HG03378 (cell line): ENCODE data around the gene C1orf35.

Experiments
- ATAC-seq: cut with Tn5 transposase; IDR thresholded peaks from one replicate; pipeline ENCODE4 v1.9.1; 2021; ENCODE audit warnings: mild to moderate bottlenecking, moderate library complexity; ENCODE audit not compliant: unreplicated experiment

C1orf35 gene

DNA sequence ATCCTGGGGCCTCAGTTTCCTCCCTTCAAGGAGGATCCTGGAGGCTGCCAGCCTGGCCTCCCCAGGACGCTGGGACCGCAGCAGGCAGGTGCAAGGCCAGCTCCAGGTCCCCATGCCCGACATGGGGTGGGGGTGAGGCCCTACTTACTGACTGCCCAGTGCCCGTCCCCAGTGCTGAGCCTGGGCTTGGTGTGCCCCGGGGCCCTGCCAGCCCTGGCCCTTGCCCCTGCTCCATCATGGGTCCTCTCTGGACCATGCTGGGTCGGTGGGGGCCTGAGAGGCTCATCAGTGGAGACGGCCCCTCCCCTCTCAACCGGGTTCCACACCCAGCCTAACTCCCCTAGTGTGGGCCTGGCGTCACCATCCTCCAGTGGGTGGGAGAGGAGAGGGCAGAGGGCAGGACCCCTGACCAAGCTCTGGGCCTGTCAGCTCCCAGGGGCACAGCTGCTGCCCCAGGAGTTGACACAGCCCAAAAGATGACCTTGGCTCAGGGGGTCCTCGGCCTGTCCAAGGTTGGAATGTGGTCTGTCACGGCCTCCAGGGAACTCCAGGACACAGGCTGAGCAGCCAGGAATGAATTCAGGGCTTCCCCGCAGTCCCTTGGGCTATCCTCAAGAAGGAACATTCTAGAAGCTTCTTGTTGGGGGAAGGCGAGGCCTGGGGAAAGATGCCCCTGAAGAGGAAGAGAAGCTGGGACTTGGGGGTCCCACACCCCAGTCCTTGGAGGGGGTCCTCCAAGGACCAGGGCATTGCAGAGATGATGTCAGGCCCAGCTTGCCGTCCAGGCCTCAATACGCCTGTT lies 38.2 kb downstream of the C1orf35 start:
- no peak for ATAC-seq

- ATAC-seq: no peak
Observed at GRCh38 chr1:228064296-228064695, 38.8 kb downstream of the C1orf35 start.

DNA sequence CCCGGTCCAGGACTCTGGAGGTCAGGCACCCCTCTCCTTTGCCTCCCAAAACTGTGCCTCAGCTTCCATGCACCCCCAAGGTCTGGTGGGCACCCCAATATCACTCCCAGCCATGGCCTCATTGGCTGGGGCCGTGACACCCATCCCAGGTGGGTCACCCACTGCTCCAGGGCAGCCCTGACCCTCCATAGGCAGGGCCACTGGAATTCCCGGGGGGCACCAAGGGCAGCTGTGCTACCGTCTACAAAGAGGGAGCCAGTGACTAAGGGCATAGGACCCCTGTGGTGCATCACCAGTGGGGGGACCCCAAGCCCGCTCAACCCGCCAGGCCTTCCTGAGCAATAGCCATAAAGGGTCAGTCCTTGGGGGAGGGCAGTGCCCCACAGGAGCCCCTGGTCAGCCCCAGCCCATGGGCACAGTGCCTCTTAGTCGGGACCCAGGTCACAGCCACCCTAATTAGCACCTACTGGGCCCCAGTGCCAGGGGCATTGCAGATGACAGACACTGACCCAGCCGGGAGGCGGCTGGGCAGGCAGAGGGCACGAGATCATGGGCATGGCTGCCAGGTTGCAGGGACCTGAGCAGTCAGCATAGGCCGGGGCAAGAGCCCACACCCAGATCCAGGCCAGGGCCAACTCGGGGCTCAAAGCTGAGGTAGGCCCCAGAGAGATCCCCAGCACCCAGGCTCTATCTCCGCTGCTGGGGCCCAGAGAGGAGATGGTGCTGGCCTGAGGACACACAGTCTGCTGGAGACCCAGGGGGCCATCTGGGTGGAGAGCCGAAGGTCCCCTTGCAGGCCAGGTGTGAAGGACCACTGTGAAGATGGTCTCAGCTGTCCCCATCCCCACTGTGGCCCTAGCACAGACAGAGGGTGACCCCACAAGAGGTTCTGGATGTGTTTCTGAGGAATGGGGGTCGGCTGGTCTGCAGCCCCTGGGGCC lies 39.6 kb downstream of the C1orf35 start:
- ATAC-seq: no peak

DNA sequence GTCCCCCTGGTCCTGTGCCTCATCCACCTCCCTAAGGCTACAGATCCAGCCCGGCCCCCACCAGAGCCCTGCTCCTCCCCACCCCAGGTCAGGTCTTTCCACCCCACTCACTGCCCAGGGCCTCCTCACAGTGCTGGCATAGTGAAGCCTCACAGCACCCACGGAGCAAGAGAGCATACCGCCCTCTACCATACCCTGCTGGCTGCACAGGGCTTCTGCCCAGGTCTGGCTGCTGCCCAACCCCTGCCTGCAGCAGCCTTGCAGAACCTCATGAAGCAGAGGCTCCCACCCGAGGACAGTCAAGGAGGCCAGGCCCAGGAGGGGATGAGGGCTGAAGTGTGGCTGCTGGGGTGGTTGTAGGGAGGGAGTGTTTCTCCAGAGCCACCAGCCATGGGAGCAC lies 40.3 kb downstream of the C1orf35 start:
- no peak for ATAC-seq

DNA sequence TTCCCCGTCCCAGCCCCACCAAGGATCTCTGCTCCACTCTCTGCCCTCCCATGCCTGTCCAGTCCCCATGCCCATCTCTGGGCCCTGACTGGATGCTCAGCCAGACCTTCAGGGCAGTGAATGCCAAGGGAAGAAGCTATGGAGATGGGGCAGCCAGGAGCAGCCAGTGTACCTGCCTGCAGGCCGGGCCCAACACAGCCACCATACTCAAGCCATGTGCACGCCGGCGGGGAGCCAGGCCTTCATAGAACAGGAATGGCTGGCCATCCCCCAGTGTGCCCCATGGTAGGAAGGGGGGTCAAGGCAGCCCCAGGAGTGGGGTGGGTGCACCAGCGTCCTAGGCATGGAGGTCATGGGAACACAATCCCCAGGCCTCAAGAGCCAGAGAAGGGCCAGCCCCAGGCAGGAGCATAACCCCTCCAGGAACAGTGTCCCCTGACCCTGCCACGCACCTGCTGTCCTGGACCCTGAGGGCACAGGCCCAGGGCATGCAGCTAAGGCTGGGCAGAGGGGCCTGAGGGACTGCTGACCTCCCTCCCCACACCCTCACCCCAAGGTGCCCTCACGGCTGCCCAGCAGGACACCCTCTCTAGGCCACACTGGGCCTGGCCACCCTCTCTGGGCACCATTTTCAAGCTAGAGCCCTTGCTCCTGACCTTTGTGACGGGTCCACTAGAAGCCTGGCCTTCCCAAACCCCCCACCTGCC lies 40.9 kb downstream of the C1orf35 start:
- no peak for ATAC-seq

DNA sequence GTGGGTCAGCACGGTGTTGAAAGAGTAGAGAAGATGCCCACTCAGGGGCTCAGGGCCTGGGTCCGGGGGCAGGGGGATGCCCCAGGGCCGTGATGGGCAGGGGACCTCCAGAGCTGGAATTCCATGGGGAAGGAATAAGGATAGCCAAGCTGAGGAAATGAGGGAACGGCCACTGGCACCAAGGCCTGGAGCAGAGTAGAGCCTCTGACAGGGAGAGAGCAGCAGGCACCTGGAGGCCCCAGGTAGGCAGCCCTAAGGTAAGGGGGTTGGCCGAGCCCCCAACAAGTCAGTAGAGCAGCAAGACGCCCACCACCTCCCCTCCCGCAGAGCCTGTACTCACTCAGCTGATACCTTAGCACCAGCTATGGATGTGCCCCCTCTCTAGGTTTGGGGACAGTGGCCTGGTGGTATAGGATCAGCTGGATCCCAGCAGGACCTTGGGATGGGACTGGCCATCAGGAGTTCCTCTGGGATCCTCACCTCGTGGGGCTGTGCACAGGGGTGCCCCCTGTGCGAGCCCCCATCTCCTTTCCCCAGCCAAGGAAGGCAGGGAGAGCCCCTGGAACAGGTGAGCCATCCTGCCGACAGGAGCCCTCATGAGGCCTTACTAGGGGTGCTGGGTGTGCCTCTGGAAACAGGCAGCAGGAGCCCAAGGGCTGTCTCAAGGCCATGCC lies 41.6 kb downstream of the C1orf35 start:
- no peak for ATAC-seq

DNA sequence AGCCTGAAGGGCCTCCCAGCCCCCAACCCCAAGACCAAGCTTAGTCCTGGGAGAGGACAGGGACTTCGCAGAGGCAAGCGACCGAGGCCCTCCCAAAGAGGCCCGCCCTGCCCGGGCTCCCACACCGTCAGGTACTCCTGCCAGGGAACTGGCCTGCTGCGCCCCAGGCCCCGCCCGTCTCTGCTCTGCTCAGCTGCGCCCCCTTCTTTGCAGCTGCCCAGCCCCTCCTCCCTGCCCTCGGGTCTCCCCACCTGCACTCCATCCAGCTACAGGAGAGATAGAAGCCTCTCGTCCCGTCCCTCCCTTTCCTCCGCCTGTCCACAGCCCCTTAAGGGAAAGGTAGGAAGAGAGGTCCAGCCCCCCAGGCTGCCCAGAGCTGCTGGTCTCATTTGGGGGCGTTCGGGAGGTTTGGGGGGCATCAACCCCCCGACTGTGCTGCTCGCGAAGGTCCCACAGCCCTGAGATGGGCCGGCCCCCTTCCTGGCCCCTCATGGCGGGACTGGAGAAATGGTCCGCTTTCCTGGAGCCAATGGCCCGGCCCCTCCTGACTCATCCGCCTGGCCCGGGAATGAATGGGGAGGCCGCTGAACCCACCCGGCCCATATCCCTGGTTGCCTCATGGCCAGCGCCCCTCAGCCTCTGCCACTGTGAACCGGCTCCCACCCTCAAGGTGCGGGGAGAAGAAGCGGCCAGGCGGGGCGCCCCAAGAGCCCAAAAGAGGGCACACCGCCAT lies 42.5 kb downstream of the C1orf35 start:
- ATAC-seq: no peak

- no peak for ATAC-seq
Observed at GRCh38 chr1:228059634-228060457, 43.3 kb downstream of the C1orf35 start.

DNA sequence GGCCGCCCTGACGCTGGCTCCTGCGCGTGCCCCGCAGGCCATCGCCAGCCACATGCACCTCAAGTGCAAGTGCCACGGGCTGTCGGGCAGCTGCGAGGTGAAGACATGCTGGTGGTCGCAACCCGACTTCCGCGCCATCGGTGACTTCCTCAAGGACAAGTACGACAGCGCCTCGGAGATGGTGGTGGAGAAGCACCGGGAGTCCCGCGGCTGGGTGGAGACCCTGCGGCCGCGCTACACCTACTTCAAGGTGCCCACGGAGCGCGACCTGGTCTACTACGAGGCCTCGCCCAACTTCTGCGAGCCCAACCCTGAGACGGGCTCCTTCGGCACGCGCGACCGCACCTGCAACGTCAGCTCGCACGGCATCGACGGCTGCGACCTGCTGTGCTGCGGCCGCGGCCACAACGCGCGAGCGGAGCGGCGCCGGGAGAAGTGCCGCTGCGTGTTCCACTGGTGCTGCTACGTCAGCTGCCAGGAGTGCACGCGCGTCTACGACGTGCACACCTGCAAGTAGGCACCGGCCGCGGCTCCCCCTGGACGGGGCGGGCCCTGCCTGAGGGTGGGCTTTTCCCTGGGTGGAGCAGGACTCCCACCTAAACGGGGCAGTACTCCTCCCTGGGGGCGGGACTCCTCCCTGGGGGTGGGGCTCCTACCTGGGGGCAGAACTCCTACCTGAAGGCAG lies 44.0 kb downstream of the C1orf35 start:
- ATAC-seq: no peak

DNA sequence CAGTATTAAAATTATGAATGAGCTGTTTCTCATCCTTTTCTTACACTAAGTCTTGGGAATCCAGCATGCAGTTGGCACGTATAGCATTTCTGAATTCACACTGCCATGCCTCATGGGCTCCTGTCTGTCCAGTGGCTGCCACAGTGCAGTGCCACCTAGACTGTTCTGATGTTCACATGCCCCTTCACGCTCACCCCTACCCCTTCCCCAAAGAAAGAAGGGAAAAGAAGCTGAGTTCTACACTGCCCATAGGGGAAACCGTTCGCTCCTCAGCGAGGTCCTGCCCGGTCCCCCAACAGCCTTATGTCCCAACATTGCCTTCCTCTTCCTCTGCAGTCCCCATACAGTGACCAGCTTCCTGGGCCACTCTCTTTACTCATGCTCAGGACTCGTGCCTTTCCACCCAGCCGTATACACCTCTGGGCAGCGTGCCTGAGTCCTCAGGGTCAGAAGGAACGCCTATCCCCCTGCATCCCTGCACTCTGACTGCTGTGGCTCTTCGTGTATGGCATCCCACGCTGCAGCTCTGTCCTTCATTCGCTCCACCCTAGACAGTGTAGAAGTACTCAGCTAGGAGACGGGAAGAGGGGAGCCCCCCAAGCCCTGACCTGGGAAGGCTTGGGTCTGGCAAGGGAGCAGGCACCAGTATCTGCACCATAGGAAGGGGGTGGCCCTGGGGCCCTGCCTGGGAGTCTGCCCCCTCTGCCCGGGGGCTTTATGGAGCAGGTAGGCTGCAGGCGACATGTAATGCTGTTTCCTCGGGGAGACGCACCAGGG lies 44.8 kb downstream of the C1orf35 start:
- ATAC-seq: no peak
